ENCODE measurements around the gene SLC7A6.

The SLC7A6 gene

GRCh38 chr16:68244481-68244902 lies 19.8 kb upstream of the SLC7A6 start:
- TF ChIP-seq ARNTL (CRISPR knock-in tag; IDR thresholded peaks at IDR 0.05; ENCODE audit: borderline replicate concordance, low read depth) (no peak), OSR1 (CRISPR knock-in tag; IDR thresholded peaks at IDR 0.05) (no peak), ZFP30 (CRISPR knock-in tag; IDR thresholded peaks at IDR 0.05) (no peak), RARB (CRISPR knock-in tag; IDR thresholded peaks at IDR 0.05) (no peak), CSRNP3 (CRISPR knock-in tag; IDR thresholded peaks at IDR 0.05) (no peak), PPARA (CRISPR knock-in tag; IDR thresholded peaks at IDR 0.05; ENCODE audit: borderline replicate concordance) (no peak), ZFP3 (CRISPR knock-in tag; IDR thresholded peaks at IDR 0.05) (no peak), ESRRG (CRISPR knock-in tag; IDR thresholded peaks at IDR 0.05) (no peak), ZNF565 (CRISPR knock-in tag; conservative IDR thresholded peaks at IDR 0.05; ENCODE audit: low read depth) (no peak), ZNF8 (CRISPR knock-in tag; IDR thresholded peaks at IDR 0.05) (no peak)
- TF ChIP-seq, protein P1, sequence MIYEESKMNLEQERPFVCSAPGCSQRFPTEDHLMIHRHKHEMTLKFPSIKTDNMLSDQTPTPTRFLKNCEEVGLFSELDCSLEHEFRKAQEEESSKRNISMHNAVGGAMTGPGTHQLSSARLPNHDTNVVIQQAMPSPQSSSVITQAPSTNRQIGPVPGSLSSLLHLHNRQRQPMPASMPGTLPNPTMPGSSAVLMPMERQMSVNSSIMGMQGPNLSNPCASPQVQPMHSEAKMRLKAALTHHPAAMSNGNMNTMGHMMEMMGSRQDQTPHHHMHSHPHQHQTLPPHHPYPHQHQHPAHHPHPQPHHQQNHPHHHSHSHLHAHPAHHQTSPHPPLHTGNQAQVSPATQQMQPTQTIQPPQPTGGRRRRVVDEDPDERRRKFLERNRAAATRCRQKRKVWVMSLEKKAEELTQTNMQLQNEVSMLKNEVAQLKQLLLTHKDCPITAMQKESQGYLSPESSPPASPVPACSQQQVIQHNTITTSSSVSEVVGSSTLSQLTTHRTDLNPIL (CRISPR knock-in tag; IDR thresholded peaks at IDR 0.05; ENCODE audit: low read depth): no peak
- TF ChIP-seq, protein P2, sequence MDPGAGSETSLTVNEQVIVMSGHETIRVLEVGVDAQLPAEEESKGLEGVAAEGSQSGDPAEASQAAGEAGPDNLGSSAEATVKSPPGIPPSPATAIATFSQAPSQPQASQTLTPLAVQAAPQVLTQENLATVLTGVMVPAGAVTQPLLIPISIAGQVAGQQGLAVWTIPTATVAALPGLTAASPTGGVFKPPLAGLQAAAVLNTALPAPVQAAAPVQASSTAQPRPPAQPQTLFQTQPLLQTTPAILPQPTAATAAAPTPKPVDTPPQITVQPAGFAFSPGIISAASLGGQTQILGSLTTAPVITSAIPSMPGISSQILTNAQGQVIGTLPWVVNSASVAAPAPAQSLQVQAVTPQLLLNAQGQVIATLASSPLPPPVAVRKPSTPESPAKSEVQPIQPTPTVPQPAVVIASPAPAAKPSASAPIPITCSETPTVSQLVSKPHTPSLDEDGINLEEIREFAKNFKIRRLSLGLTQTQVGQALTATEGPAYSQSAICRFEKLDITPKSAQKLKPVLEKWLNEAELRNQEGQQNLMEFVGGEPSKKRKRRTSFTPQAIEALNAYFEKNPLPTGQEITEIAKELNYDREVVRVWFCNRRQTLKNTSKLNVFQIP (CRISPR knock-in tag; IDR thresholded peaks at IDR 0.05; ENCODE audit: borderline replicate concordance, low read depth): no peak
- peak; percentile 4; the same call in 2 of the 3 replicates for ATAC-seq

GRCh38 chr16:68244903-68245853 lies 19.1 kb upstream of the SLC7A6 start, which contains the start of gene PLA2G15:
Gene PLA2G15, plus strand, starts transcription at chr16:68245373. Its CDS starts 54 bp downstream, at chr16:68245427.
- TF ChIP-seq ZFP3 (CRISPR knock-in tag; IDR thresholded peaks at IDR 0.05) (no peak), ZNF70 (CRISPR knock-in tag; IDR thresholded peaks at IDR 0.05) (no peak), ESRRG (CRISPR knock-in tag; IDR thresholded peaks at IDR 0.05) (no peak), TCF4 (CRISPR knock-in tag; IDR thresholded peaks at IDR 0.05; ENCODE audit: borderline replicate concordance) (no peak), ARNTL (CRISPR knock-in tag; IDR thresholded peaks at IDR 0.05; ENCODE audit: borderline replicate concordance, low read depth) (no peak), CSRNP3 (CRISPR knock-in tag; IDR thresholded peaks at IDR 0.05) (no peak), CSDC2 (CRISPR knock-in tag; IDR thresholded peaks at IDR 0.05) (no peak), PATZ1 (CRISPR knock-in tag; IDR thresholded peaks at IDR 0.05; ENCODE audit: borderline replicate concordance) (no peak; the same call in 1 of the 2 replicates), OSR1 (CRISPR knock-in tag; IDR thresholded peaks at IDR 0.05) (no peak), ZFP30 (CRISPR knock-in tag; IDR thresholded peaks at IDR 0.05) (no peak), PPARA (CRISPR knock-in tag; IDR thresholded peaks at IDR 0.05; ENCODE audit: borderline replicate concordance) (no peak), ZNF565 (CRISPR knock-in tag; conservative IDR thresholded peaks at IDR 0.05; ENCODE audit: low read depth) (no peak), BACH2 (CRISPR knock-in tag; IDR thresholded peaks at IDR 0.05; ENCODE audit: borderline replicate concordance) (no peak)
- TF ChIP-seq, protein P3, sequence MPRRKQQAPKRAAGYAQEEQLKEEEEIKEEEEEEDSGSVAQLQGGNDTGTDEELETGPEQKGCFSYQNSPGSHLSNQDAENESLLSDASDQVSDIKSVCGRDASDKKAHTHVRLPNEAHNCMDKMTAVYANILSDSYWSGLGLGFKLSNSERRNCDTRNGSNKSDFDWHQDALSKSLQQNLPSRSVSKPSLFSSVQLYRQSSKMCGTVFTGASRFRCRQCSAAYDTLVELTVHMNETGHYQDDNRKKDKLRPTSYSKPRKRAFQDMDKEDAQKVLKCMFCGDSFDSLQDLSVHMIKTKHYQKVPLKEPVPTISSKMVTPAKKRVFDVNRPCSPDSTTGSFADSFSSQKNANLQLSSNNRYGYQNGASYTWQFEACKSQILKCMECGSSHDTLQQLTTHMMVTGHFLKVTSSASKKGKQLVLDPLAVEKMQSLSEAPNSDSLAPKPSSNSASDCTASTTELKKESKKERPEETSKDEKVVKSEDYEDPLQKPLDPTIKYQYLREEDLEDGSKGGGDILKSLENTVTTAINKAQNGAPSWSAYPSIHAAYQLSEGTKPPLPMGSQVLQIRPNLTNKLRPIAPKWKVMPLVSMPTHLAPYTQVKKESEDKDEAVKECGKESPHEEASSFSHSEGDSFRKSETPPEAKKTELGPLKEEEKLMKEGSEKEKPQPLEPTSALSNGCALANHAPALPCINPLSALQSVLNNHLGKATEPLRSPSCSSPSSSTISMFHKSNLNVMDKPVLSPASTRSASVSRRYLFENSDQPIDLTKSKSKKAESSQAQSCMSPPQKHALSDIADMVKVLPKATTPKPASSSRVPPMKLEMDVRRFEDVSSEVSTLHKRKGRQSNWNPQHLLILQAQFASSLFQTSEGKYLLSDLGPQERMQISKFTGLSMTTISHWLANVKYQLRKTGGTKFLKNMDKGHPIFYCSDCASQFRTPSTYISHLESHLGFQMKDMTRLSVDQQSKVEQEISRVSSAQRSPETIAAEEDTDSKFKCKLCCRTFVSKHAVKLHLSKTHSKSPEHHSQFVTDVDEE (CRISPR knock-in tag; IDR thresholded peaks at IDR 0.05): no peak
- TF ChIP-seq, protein P2 (CRISPR knock-in tag; IDR thresholded peaks at IDR 0.05; ENCODE audit: borderline replicate concordance, low read depth): no peak
- TF ChIP-seq, protein P1 (CRISPR knock-in tag; IDR thresholded peaks at IDR 0.05; ENCODE audit: low read depth): no peak
- ATAC-seq: peak; percentile 96

Measured in SK-N-SH treated with all-trans-retinoic acid at 6 μM for 48 hours (cell line).